Effector memory CD8-positive, alpha-beta T cell (primary cell): ENCODE results near the gene RHOBTB3.
"Not testable (repeated sequence)": the region's sequence is repeated elsewhere in the genome, so short reads cannot be mapped to it uniquely, and the experiment has no call there.

Experiments
- ATAC-seq: fragments of 150-1000 bp; cut with Tn5 transposase; replicated peaks from 2 replicates; pipeline ENCODE4 v1.10.0; 2021; ENCODE audit warnings: mild to moderate bottlenecking, moderate library complexity
- DNase-seq, 3 experiments: peaks; one replicate each; pipeline ENCODE4 v3.0.0; 2021
- H3K27ac Mint-ChIP-seq, 2 donors: one replicate each; pipeline ENCODE4 v1.8.0; 2022; ENCODE audit warnings: mild to moderate bottlenecking in 2 of 2, mixed read lengths in 2 of 2, moderate library complexity in 2 of 2
- H3K27me3 Mint-ChIP-seq, 2 donors: one replicate each; pipeline ENCODE4 v1.8.0; 2022; ENCODE audit warnings: mixed read lengths in 2 of 2
- H3K36me3 Mint-ChIP-seq: one replicate; pipeline ENCODE4 v1.8.0; 2022; ENCODE audit warnings: mild to moderate bottlenecking, moderate library complexity, mixed read lengths; ENCODE audit not compliant: insufficient read depth
- H3K4me1 Mint-ChIP-seq, 2 donors: one replicate each; pipeline ENCODE4 v1.8.0; 2022; ENCODE audit warnings: low read depth in 2 of 2, mixed read lengths in 2 of 2
- H3K4me3 Mint-ChIP-seq, 2 donors: one replicate each; pipeline ENCODE4 v1.8.0; 2022; ENCODE audit warnings: mild to moderate bottlenecking in 2 of 2, mixed read lengths in 2 of 2, moderate library complexity in 2 of 2
- H3K9me3 Mint-ChIP-seq, 2 donors: one replicate each; pipeline ENCODE4 v1.8.0; 2022; ENCODE audit warnings: mixed read lengths in 2 of 2

RHOBTB3 gene

DNA sequence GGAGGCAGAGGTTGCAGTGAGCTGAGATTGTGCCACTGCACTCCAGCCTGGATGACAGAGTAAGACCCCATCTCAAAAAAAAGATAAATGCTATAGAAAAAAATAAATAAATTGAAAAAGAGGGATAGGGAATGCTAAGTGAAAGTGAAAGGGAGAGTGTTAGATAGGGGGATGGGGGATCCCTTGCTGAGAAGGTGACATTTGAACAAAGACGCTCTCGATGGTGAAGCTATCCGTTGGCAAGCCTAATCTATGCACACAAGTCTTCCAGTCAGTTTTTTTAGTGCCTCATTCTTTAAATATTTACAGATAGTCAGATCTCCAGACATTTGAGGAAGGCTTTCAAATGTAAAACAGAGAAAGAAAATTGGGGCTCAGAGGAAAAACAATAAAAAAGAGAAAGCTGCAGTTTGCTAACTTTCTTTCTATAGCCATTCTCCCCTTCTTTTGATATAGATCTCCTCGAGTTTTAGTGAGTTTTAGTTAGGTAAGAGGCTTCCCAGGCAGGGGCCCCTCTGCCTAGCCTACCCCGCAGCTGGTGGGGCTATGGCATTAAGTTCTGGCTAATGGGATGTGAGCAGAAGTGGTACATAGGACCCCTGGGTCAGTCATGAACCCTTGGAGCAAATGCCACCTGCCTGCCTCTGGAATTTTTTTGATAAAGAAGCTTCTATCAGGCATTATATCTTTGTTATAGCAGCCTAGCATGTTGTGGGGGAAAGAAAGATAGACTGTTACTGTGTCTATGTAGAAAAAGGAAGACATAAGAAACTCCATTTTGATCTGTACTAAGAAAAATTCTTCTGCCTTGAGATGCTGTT, 79.4 kb downstream of the RHOBTB3 start:
- H3K9me3 Mint-ChIP-seq = no peaks in the 10 kb centered on the region
- ATAC-seq (no peak), DNase-seq (no peak)
- peak overlapping the region; percentile 92 to 94 for H3K27ac Mint-ChIP-seq
- H3K4me1 Mint-ChIP-seq = peaks cover 55 to 56% of the 10 kb centered on the region in 2 donors
- H3K27me3 Mint-ChIP-seq = no peaks in the 10 kb centered on the region
- peaks cover 16% of the 10 kb centered on the region for H3K36me3 Mint-ChIP-seq
- H3K4me3 Mint-ChIP-seq = peak overlapping the region; percentile 57 to 61

DNA sequence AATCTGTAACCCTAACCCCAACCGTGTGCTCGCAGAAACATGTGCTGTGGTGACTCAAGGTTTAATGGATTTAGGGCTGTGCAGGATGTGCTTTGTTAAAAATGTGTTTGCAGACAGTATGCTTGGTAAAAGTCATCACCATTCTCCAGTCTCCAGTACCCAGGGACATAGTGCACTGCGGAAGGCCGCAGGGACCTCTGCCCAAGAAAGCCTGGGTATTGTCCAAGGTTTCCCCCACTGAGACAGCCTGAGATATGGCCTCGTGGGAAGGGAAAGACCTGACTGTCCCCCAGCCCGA, 79.9 kb downstream of the RHOBTB3 start:
- ATAC-seq, H3K4me3 Mint-ChIP-seq: not testable (repeated sequence)
- peak overlapping the region; percentile 92 to 94 for H3K27ac Mint-ChIP-seq

DNA sequence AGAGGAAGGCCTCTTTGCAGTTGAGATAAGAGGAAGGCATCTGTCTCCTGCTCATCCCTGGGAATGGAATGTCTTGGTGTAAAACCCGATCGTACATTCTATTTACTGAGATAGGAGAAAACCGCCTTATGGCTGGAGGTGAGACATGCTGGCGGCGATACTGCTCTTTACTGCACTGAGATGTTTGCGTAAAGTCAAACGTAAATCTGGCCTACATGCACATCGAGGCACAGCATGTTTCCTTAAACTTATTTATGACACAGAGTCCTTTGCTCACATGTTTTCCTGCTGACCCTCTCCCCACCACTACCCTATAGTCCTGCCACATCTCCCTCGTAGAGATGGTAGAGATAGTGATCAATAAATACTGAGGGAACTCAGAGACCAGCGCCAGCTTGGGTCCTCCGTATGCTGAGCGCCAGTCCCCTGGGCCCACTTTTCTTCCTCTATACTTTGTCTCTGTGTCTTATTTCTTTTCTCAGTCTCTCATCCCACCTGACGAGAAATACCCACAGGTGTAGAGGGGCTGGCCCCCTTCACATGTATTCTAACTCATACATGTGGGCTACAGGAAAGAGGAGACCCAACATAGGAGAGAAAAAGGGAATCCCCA, 80.4 kb downstream of the RHOBTB3 start:
- peak overlapping the region; percentile 92 to 94 for H3K27ac Mint-ChIP-seq
- not testable (repeated sequence) for H3K27me3 Mint-ChIP-seq, H3K9me3 Mint-ChIP-seq, DNase-seq, ATAC-seq
- peak overlapping the region; percentile 25 to 56 for H3K4me3 Mint-ChIP-seq
- peaks cover 65 to 67% of the 10 kb centered on the region in 2 donors for H3K4me1 Mint-ChIP-seq
- H3K36me3 Mint-ChIP-seq = peaks cover 27% of the 10 kb centered on the region

More for the DNA sequence above, 79.9 kb downstream of the RHOBTB3 start:
- DNase-seq, H3K27me3 Mint-ChIP-seq, H3K9me3 Mint-ChIP-seq: not testable (repeated sequence)
- Mint-ChIP-seq H3K36me3 (peaks cover 22% of the 10 kb centered on the region), H3K4me1 (peaks cover 60 to 62% of the 10 kb centered on the region in 2 donors)

DNA sequence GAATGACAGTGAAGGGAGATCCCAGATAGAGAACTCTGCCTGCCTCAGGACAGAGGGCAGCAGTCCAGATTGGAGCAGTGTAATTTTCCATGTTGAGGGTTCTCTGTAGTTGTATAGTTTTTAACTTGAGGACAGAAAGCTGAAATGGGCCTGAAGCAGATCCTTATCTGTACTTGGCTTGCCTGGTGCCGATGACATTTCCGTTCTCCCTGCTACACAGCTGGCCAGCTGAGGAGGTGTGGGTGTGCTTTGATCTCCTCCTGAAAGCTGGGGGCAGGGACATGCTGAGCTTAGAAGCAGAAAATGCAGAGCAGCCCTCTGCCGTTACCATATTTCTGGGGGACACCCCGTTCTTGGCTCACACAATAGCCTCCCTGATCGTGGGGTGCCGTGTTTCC, 80.9 kb downstream of the RHOBTB3 start:
- DNase-seq = no peak
- no peaks in the 10 kb centered on the region for H3K9me3 Mint-ChIP-seq
- H3K36me3 Mint-ChIP-seq = peaks cover 31% of the 10 kb centered on the region
- H3K4me3 Mint-ChIP-seq = peak overlapping the region in 1 of 2 donors; percentile 56
- H3K4me1 Mint-ChIP-seq = peaks cover 70% of the 10 kb centered on the region in 2 donors
- ATAC-seq = no peak
- H3K27me3 Mint-ChIP-seq = no peaks in the 10 kb centered on the region
- H3K27ac Mint-ChIP-seq = peak overlapping the region; percentile 92 to 94

DNA sequence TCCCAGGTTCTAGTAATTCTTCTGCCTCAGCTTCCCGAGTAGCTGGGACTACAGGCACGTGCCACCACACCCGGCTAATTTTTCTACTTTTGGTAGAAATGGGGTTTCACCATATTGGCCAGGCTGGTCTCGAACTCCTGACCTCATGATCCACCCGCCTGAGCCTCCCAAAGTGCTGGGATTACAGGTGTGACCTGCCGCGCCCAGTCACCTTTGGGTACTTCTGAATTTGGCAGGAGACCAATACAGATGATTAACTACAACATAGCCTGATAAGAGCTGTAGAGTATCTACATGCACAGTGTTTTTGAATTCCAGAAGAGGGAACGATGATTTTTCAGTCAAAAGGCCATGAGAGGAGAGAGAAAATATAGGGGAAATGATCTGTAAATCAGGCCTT, 81.9 kb downstream of the RHOBTB3 start:
- H3K36me3 Mint-ChIP-seq = peaks cover 40% of the 10 kb centered on the region
- H3K9me3 Mint-ChIP-seq, H3K27me3 Mint-ChIP-seq, ATAC-seq, DNase-seq, H3K4me3 Mint-ChIP-seq: not testable (repeated sequence)
- peaks cover 75 to 76% of the 10 kb centered on the region in 2 donors for H3K4me1 Mint-ChIP-seq
- peak overlapping the region; percentile 4 to 55 for H3K27ac Mint-ChIP-seq

DNA sequence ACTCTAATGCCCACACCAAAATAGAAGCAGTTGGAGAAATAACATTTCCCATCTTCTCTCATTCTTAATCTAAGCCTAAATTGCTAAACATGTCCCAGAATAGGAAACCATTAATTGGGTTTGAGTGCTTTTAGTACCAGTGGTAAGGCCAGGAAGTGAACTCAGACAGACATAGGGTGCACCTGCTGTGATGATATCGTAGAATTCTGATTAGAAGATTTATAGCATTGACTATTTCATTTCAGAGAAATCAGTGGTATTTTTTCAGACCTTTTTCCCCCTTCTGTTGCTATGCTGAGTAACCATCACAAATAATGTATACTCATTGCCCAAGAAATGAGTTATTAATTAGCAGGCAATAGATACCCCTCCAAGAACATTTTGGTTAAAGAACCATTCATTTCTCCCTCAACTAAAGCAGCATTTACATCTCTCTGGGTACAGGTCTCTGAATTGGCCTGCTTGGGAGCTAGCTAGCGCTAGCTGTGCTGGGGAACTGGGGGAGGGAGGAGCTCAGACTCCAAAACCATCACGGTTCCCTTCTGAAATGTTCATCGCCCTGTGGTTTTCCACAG, 84.1 kb downstream of the RHOBTB3 start:
- H3K4me3 Mint-ChIP-seq = no peak overlapping the region

DNA sequence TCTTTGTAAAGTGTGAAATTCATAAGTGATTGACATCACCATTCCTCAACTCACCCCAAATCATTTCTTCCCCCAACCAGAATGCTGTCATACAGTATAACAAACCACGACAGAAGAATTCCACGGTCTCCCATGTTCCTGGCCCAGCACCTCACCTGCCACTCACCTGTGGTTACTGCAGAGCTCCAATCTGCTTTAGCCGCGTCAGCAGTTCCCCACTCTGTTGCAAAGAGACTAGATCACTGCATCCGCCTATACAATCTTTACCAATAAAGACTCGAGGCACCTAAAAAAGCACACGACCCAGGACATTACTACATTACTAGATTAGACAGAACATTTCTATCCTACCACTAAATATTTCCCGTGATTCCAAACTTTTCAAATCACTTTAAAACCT, 85.2 kb downstream of the RHOBTB3 start:
- H3K27ac Mint-ChIP-seq = peak overlapping the region; percentile 71 to 98
- H3K36me3 Mint-ChIP-seq = peaks cover 48% of the 10 kb centered on the region
- DNase-seq (no peak), ATAC-seq (peak; percentile 11)
- no peaks in the 10 kb centered on the region for H3K9me3 Mint-ChIP-seq
- H3K4me1 Mint-ChIP-seq = peaks cover 60 to 67% of the 10 kb centered on the region in 2 donors
- no peaks in the 10 kb centered on the region for H3K27me3 Mint-ChIP-seq
- H3K4me3 Mint-ChIP-seq = peak overlapping the region; percentile 96 to 99

More for the DNA sequence above, 84.1 kb downstream of the RHOBTB3 start:
- ATAC-seq (no peak), DNase-seq (no peak)
- Mint-ChIP-seq H3K36me3 (peaks cover 41% of the 10 kb centered on the region), H3K27me3 (no peaks in the 10 kb centered on the region), H3K27ac (peak overlapping the region in 1 of 2 donors; percentile 98), H3K4me1 (peaks cover 67 to 69% of the 10 kb centered on the region in 2 donors), H3K9me3 (no peaks in the 10 kb centered on the region)

DNA sequence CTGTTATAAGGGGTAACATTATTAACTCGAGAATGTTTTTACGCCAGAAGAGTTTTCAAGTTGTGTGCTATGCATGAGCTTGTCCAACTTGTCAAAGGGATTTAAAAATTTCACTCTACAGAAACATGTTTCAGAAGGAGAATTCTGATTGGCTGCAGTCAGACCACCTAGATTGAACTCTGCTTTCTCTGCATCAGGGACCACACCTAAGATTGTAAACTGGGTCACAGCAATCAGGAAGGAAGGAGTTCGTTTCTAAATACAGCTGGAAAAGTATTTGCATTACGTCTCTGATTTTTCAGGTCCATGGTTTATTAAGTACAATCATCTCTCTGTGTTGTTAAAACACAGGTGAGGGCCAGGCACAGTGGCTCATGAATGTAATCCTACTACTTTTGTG, 85.6 kb downstream of the RHOBTB3 start:
- peak overlapping the region; percentile 96 to 99 for H3K4me3 Mint-ChIP-seq
- H3K9me3 Mint-ChIP-seq = no peaks in the 10 kb centered on the region
- H3K27ac Mint-ChIP-seq = peak overlapping the region; percentile 71 to 98
- peaks cover 48% of the 10 kb centered on the region for H3K36me3 Mint-ChIP-seq
- H3K4me1 Mint-ChIP-seq = peaks cover 61 to 69% of the 10 kb centered on the region in 2 donors
- DNase-seq (no peak), ATAC-seq (peak; percentile 13)
- H3K27me3 Mint-ChIP-seq = no peaks in the 10 kb centered on the region

DNA sequence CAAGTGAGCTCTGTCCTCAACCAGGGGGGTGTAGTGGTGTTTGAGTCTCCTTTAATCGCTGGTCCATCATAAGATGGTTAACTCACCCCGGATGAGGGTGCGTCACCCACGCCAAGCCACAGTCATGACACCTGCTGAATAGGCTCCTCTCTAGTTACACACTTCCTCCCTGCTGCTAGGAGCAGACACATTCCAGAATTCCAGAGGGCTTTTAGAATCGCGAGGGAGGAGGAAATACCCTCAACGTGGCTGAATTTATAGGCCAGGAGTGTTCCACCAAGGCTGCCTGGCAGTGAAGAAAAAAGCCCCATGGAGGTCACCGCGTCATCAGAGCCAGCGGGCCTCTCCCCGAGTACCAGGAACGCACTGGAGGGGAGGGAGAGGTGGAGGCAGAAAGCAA, 86.3 kb downstream of the RHOBTB3 start:
- Mint-ChIP-seq H3K9me3 (no peaks in the 10 kb centered on the region), H3K4me3 (peak overlapping the region; percentile 96 to 99), H3K27ac (peak overlapping the region; percentile 71 to 98), H3K4me1 (peaks cover 56 to 66% of the 10 kb centered on the region in 2 donors), H3K36me3 (peaks cover 50% of the 10 kb centered on the region), H3K27me3 (no peaks in the 10 kb centered on the region)
- DNase-seq (peak; percentile 16 to 50 (median 42)), ATAC-seq (peak; percentile 73)

DNA sequence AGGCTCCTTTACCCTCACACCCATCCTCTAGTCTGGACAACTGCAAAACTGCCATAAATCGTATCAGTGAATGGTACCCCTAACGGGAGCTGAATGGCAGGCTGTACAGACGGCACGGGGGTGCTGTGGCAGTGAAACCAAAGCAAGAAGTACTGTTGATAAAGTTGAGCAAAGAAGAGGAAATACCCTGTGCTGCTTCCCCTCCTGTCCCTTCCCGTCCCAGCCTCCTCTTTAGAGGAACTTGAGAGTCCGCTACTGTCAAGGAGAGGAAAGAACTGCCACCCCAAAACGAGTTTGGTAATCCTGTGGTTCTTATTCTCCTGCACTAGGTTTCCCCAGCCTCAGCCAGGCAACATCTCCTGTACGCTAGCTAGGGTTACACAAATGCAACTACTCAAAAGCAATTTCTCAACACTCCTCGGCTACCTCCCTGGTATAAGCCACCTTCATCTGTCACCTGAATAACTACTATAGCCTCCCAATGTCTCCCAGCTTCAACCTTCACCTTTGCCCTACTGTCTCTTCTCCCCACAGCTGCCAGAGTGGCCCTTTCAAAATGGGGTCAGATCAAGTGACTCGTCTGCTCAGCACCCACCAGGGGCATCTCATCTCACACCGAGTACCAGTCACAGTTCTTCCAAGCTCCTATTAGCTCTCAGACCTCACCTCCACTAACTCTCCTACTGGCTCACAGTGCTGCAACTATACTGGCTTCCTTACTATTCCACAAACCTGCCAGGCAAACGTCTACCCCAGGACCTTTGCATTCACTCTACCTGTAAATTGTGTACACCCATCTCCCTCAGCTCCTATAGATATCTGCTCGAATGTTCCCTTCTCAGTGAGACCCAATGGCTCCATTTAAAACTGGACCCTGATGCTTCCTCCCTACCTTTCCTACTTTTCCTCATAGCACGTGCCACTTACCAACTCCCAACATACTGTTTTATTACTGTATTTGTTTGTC, 87.3 kb downstream of the RHOBTB3 start:
- no peaks in the 10 kb centered on the region for H3K27me3 Mint-ChIP-seq
- H3K4me3 Mint-ChIP-seq = peak overlapping the region; percentile 96 to 99
- ATAC-seq (peak; percentile 37), DNase-seq (peak in 2 of 3 experiments; percentile 19 to 20)
- peaks cover 54 to 70% of the 10 kb centered on the region in 2 donors for H3K4me1 Mint-ChIP-seq
- H3K27ac Mint-ChIP-seq = peak overlapping the region; percentile 71 to 98
- no peaks in the 10 kb centered on the region for H3K9me3 Mint-ChIP-seq
- peaks cover 50% of the 10 kb centered on the region for H3K36me3 Mint-ChIP-seq

DNA sequence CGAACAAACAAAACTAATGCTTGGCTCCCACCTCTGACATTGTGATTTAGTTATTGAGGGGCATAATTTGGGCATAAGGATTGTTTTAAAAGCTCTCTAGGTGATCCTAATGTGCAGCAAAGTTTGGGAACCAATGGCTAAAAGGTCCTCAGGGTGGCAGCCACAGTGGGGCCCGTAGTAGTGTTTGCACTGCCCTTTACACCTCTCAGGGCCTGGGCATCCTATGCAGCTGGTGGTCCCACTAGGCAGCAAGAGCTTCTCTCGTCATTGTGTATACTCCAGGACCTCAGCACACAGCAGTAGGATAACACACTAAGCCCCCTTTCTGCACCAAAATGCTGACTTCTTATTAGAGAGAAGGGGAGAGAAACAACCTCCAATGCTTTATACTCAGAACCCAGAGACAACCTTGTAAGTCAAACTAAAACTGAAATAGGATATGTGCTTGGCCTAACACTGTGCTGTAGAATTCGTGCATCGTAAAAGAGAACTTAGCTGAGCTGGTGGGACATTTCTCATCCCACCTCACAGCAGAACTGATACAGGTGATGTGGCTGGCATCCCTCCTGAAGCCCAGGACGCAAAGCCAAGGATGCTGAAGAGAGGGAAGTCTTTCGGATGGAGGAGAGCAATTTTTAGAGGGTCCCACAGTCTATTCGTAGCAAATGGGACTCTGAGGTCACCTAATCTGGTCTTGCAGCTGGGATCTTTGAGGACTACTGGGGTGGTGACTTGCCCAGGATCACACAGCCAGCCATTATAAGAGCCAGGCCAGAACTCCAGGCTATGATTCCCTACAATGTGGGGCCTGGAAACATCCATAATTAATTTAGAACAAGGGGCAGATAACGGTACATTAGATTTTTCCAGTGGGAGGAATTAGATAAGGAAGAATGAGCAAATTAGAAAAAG, 90.2 kb downstream of the RHOBTB3 start:
- Mint-ChIP-seq H3K27ac (peak overlapping the region; percentile 96 to 98), H3K27me3 (no peaks in the 10 kb centered on the region), H3K4me3 (peak overlapping the region; percentile 96 to 99), H3K9me3 (no peaks in the 10 kb centered on the region), H3K36me3 (peaks cover 37% of the 10 kb centered on the region), H3K4me1 (peaks cover 59 to 75% of the 10 kb centered on the region in 2 donors)
- no peak for DNase-seq
- no peak for ATAC-seq

DNA sequence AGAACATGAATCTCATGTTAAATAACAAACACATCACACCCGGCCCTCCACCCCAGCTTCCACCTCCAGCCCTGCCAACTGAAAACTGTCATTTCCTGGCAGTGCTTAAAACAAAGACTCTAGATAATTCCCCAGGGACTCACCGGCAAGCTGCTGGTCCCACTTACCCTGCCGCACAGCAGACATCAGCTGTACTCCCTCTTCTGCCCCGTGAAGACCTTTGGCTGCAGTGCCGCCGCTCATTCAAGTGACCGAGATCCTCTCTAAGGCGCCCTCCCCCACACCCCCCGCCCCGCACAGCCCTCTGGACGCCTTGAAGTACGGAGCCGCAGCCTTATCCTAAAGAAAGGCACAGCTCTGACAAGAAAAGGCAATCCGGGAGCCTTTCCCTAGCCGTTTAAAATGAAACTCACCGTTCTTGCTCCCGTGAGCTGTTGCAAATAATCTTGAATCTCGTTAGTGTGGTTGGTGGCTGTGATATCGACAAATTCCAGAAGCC, 91.0 kb downstream of the RHOBTB3 start:
- no peaks in the 10 kb centered on the region for H3K9me3 Mint-ChIP-seq
- peaks cover 31% of the 10 kb centered on the region for H3K36me3 Mint-ChIP-seq
- peak overlapping the region; percentile 96 to 98 for H3K27ac Mint-ChIP-seq
- ATAC-seq = peak; percentile 2
- H3K4me3 Mint-ChIP-seq = peak overlapping the region; percentile 96 to 99
- no peaks in the 10 kb centered on the region for H3K27me3 Mint-ChIP-seq
- no peak for DNase-seq
- peaks cover 53 to 68% of the 10 kb centered on the region in 2 donors for H3K4me1 Mint-ChIP-seq
